IPS-NIHi7 (cell line): ENCODE results near the gene AFTPH.

Experiments used
- DNase-seq: peaks from one replicate; pipeline ENCODE4 v3.0.0; 2012; ENCODE audit warnings: mixed read lengths; ENCODE audit errors: extremely low spot score

The AFTPH gene, protein sequence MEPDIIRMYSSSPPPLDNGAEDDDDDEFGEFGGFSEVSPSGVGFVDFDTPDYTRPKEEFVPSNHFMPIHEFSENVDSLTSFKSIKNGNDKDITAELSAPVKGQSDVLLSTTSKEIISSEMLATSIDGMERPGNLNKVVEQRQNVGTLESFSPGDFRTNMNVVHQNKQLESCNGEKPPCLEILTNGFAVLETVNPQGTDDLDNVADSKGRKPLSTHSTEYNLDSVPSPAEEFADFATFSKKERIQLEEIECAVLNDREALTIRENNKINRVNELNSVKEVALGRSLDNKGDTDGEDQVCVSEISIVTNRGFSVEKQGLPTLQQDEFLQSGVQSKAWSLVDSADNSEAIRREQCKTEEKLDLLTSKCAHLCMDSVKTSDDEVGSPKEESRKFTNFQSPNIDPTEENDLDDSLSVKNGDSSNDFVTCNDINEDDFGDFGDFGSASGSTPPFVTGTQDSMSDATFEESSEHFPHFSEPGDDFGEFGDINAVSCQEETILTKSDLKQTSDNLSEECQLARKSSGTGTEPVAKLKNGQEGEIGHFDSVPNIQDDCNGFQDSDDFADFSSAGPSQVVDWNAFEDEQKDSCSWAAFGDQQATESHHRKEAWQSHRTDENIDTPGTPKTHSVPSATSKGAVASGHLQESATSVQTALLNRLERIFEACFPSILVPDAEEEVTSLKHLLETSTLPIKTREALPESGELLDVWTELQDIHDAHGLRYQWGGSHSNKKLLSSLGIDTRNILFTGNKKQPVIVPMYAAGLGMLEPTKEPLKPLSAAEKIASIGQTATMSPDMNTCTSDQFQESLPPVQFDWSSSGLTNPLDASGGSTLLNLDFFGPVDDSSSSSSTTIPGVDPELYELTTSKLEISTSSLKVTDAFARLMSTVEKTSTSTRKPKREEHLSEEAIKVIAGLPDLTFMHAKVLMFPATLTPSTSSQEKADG

GRCh38 chr2:64523666-64524603 is at the start of gene AFTPH:
TSS of gene AFTPH (plus strand) at chr2:64524328. CDS start at chr2:64551475, 27,147 bp downstream.
- DNase-seq: peak; percentile 99

GRCh38 chr2:64474636-64475035 is 49.5 kb upstream of the AFTPH start:
- DNase-seq: no peak

GRCh38 chr2:64477037-64477436 is 47.1 kb upstream of the AFTPH start:
- DNase-seq: no peak

DNA sequence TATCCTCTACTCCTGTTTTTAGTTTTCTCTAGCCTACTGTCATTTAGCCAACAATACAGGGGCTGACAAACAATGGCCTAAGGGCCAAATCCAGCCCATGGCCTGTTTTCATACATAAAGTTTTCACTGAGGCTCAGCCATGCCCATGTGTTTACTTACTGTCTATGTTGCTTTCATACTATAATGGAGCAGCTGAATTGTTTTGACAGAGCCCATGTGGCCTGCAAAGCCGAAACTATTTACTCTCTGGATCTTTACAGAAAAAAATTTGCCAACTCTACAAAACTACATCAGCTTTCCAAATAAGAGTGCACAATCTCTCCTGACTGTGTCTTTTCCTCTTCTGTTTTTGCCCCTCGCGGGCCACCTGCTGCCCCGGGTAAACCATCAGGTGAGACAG is 46.1 kb upstream of the AFTPH start:
- no peak for DNase-seq

- no peak for DNase-seq
These were observed 45.5 kb upstream of the AFTPH start for GRCh38 chr2:64478502-64479230.

DNA sequence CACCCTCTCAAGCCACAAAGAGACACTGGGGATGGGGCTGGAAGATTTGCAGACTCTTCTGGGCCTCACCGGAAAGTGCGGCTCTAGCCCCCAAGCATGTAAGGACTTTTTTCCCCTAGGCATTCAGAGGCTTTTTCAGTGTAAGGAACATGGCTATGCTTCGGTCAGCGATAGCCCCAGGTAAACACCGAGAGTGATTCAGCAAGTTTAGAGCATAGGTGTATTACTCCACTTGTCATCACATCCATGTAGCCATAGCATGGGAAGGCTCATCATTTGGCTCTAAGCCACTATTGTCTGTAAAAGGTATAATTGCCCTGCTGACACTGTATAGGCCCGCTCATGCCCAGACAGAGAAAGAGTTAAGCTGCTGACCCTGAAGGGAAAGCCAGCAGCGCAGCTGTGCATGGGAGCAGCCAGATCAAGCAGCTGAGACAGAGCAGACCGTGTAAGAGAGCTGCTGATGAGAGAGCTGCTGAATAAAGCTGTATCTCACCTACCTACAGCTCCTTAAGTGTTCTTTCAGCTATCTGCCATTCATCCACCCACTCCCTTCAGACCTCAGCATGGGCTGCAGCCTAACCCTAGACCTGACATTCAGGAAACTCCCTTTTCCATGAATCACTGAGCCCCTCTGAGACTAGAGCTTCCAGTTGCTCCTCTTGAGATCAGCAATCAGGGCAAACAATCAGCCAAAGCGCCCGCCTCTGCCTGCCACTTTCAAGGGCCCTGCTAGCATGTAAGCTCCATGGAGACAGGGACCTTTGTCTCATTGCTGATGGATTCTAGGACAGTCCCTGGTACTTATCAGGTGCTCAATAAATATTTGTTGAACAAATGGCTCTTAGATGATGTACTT is 44.6 kb upstream of the AFTPH start:
- DNase-seq: no peak

- no peak for DNase-seq
These were observed 42.5 kb upstream of the AFTPH start for GRCh38 chr2:64481665-64482064.

DNA sequence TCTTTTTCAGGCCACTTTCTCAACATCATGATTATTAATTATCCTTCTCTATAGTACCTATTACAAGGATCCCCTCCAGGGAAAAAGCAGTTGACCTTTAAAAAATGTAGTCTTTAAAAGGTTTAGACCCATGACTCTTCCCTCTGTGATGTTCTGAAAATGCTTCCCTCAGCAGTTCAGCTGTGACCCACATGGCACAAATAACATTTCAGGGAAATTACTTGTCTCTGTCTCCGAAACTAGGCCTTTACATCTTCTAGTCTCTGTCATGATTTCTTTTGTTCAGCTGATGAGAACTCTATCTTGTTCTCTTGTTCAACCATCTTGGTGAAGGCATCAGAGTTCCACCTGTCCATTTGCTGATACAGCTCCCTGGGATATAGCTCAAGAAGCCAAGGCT is 41.9 kb upstream of the AFTPH start:
- DNase-seq: no peak

DNA sequence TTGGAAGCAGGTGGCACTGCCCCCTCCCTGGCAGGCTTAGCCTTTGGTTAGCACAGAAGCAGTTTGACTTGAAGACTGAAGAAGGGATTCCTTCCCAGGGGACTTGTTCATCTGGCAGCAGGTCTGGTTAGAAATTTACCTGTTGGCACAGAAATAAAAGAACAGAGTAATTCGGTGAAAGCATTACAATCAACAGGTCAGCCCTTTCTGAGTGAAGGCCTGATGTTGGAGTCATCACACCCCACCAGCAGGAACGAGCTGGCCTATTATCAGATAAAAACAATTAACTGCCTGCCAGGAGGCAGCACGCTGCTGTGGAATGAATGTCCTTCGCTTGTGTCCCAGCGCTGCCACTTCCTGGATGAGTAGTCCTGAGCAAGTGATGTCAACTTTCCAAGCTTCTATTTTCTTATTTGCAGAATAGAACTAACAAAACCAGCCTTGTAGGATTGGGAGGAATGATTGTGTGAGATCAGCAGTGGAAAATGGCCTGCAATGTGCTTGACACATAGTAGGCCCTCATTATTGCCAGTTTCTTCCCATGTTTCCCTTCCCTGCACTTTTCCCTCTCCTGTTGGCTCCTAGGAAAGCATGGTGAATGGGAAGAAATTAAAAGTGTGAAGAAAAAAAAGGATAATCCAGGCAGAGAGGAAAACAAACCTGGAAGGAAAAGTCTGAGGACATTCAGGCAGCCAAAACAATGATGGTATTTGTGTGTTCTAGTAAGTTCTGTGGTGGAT is 41.2 kb upstream of the AFTPH start:
- DNase-seq: peak; percentile 35

- DNase-seq: no peak
These were observed 38.8 kb upstream of the AFTPH start for GRCh38 chr2:64485331-64485730.

DNA sequence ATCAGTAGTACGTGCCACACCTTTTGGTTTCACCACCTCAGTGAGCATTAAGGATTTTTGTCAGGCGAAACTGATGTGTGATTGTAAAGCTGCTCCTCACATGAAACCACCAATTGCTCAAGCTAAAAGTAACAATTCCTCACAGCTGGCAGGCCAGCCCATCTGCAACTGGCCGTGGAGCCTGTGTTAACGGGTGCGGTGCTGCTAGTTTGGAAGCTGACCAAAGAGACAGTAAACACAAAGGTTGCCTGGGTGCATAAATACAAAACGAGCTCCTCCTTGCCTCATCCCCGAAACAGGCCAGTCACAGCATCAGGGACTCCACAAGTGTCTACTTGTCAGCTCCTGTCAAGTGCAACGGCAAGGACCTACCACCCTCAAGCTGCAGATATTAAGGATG is 38.2 kb upstream of the AFTPH start:
- DNase-seq: no peak

- no peak for DNase-seq
These were observed 36.7 kb upstream of the AFTPH start for GRCh38 chr2:64487256-64488049.

DNA sequence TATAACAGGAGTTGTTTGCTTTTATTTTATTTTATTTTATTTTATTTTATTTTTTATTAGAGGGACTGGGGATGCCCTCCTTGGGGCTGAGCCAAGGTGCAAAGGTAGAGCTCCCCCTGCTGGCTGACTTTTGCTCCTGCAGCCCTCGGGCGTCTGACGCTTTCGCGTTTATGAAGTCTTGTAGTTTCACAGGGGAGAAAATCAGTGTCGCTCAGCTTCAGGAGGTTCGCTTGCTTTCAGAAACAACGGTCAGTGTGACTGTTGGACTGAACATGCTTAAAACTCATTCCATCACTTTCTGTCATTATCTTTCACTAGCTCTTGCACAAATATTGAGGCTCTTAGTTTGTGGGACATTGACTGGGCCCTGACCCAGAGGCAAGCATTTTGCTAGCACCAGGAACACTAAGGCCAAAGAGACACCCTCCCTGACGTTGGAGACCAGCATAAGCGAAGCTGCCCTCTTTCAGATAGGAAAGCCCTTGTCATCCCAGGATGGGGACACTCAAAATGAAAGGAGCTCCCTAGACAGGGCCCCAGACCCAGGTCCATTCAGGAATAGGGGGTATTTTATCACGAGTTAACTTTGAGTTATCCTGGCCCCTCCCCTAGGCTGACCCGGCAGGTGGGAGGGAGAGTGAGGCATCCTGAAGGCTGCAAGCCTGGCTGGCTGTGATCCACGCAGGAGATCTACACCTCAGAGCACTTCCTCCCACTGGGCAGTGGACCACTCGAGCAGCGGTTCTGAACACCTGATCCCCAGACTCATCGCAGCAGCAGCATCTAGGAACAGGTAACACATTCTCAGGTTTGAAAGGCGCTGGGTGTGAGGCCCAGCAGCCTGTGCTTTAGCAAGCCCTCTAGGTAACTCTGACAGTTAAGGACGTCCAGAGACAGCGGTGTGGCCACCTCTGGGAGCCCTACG is 35.8 kb upstream of the AFTPH start:
- peak; percentile 79 for DNase-seq

DNA sequence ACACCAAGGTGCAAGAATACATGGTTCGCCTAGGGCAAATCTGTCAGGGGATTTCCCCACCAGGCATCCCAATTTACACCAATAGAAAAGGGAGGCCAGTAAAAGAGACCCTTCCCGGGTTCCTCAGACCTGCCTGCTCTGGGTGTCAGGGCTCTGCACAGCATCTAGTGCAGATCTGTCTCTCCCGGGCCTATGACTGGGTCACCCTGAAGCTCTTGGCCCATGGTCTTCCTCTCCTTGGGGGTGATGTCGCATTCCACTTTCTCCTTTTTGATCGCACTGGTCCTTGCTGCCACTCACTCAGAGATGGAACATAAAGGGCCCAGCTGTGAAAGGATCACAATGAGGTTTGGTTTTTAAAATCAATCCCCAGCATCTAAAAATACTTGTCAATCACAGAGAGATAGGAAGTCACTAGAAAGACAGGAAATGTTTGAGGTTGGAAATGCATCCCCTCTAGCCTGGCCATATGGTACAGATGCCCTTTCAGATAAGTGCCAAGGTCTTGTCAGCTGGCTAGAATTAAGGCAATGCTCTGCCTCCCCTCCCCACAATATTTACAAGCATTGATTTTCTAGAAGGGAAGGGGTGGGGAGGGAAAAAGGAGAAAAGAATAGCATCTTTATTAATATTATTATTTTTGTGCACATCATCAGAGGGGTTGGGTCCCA is 34.9 kb upstream of the AFTPH start:
- DNase-seq: no peak

DNA sequence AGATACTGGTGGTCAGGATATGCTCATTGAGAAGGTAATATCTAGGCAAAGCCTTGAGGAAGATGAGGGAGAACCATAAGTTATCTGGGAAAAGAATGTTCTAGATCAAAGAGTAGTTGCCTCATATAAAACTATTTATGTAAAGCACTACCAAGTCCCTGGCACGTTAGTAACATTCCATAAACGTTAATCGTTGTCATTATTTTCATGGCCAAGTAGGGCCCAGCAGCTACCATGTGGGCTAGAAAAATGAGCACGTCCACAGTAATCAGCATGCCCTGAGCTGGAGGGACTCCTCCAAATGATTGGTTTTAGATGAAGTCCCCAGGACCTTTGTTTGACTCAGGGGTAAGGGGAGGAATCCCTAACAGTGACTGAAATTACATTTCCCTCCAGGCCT is 32.7 kb upstream of the AFTPH start:
- no peak for DNase-seq

DNA sequence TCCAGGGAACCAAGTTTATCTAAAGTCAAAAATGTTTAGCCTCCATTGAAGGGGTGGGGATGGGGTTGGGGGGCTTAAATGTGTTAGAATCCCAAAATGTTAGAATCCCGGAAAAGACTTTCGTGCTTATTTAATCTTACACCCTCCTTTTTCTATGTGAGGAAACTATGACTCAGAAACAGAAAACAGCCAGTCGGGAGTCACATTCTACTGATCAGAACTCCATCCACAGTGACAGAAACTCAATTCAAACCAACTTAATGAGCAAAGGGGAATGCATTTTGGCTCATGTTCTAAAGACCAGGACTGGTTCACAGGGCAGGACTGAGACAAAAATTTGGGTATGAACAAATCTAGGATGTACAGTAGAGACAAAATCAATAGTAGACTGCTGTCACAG is 31.9 kb upstream of the AFTPH start:
- no peak for DNase-seq

GRCh38 chr2:64492821-64493220 is 31.3 kb upstream of the AFTPH start:
- no peak for DNase-seq
